Brain microvascular endothelial cell (primary cell): ENCODE results near the gene ATP2A3.

Experiments used
- DNase-seq: peaks from one replicate; pipeline ENCODE4 v3.0.0-alpha.2; 2020
- H3K27ac ChIP-seq: fragments of 250-450 bp; sonication (Bioruptor Pico); 2 replicates; pipeline ENCODE4 v1.5.1; 2020; ENCODE audit warnings: mild to moderate bottlenecking, moderate library complexity
- H3K27me3 ChIP-seq: fragments of 250-450 bp; sonication (Bioruptor Pico); replicated peaks from 2 replicates; pipeline ENCODE4 v1.5.1; 2020; ENCODE audit warnings: mild to moderate bottlenecking
- H3K36me3 ChIP-seq: fragments of 250-450 bp; sonication (Bioruptor Pico); replicated peaks from 2 replicates; pipeline ENCODE4 v1.5.1; 2020; ENCODE audit warnings: mild to moderate bottlenecking
- H3K4me3 ChIP-seq: 2 replicates; pipeline ENCODE4 v1.5.1; 2011; ENCODE audit warnings: low read depth, mild to moderate bottlenecking, control low read depth, low read length, moderate library complexity
- CTCF ChIP-seq: IDR thresholded peaks from 2 replicates; pipeline ENCODE4 v1.5.1; 2011; ENCODE audit warnings: low read depth, mild to moderate bottlenecking, moderate library complexity, low read length, control low read depth, inconsistent platforms; ENCODE audit errors: missing control alignments
- in situ Hi-C: cut with HindIII; loops from 2 replicates; pipeline ENCODE4 v1.10.0; 2017; ENCODE audit warnings: low sequenced_read_pairs, low pct_ligation_motif_present

ATP2A3 gene

GRCh38 chr17:3893003-3893719, 71.1 kb downstream of the ATP2A3 start, which contains the start of gene CAMKK1:
CAMKK1 (minus strand) TSS chr17:3893053; CDS start chr17:3885687, 7,366 bp downstream.
- Histone ChIP-seq H3K4me3 (peak within 1 kb of the TSS; percentile 63), H3K36me3 (no peaks in the 10 kb centered on the region), H3K27me3 (no peaks in the 10 kb centered on the region), H3K27ac (peak within 1 kb of the TSS; percentile 13)
- in situ Hi-C loops: no loop called here
- TF ChIP-seq CTCF: no peak
- peak; percentile 60 for DNase-seq

- TF ChIP-seq CTCF: no peak
- peak; percentile 35 for DNase-seq
- Histone ChIP-seq H3K4me3 (peak overlapping the region; percentile 63), H3K27ac (peak overlapping the region; percentile 13), H3K27me3 (no peaks in the 10 kb centered on the region), H3K36me3 (no peaks in the 10 kb centered on the region)
- in situ Hi-C loops: no loop called here
Measured at GRCh38 chr17:3892095-3892998, 71.9 kb downstream of the ATP2A3 start.

GRCh38 chr17:3891626-3892094, 72.6 kb downstream of the ATP2A3 start:
- Histone ChIP-seq H3K4me3 (peak overlapping the region; percentile 63), H3K27me3 (no peaks in the 10 kb centered on the region), H3K27ac (no peak overlapping the region), H3K36me3 (no peaks in the 10 kb centered on the region)
- in situ Hi-C loops: no loop called here
- TF ChIP-seq CTCF: no peak
- DNase-seq: no peak

GRCh38 chr17:3890878-3891219, 73.4 kb downstream of the ATP2A3 start:
- in situ Hi-C loops: no loop called here
- no peak for TF ChIP-seq CTCF
- DNase-seq: no peak
- H3K4me3 ChIP-seq: no peak overlapping the region
- no peaks in the 10 kb centered on the region for H3K36me3 ChIP-seq
- no peak overlapping the region for H3K27ac ChIP-seq
- H3K27me3 ChIP-seq: no peaks in the 10 kb centered on the region

- H3K27ac ChIP-seq: peak overlapping the region; percentile 44
- no peak for TF ChIP-seq CTCF
- peak; percentile 82 for DNase-seq
Measured at GRCh38 chr17:3890082-3890877, 74.0 kb downstream of the ATP2A3 start.

More at GRCh38 chr17:3890082-3890877, 74.0 kb downstream of the ATP2A3 start:
- H3K27me3 ChIP-seq: no peaks in the 10 kb centered on the region
- in situ Hi-C loops: no loop called here
- H3K36me3 ChIP-seq: no peaks in the 10 kb centered on the region
- H3K4me3 ChIP-seq: no peak overlapping the region
